Mesendoderm (in vitro differentiated cells): ENCODE measurements around the gene ECSIT.

ENCODE experiments used
- DNase-seq: peaks from one replicate; pipeline ENCODE4 v3.0.0; 2013
- H2AK5ac ChIP-seq: 2 replicates; pipeline ENCODE4 v1.6.1; 2013; ENCODE audit warnings: low read length, inconsistent platforms
- H2BK120ac ChIP-seq: 2 replicates; pipeline ENCODE4 v1.6.1; 2013; ENCODE audit warnings: low read depth, mild to moderate bottlenecking, low read length, moderate library complexity, mixed read lengths
- H2BK15ac ChIP-seq: replicated peaks from 2 replicates; pipeline ENCODE4 v1.6.1; 2013; ENCODE audit warnings: low read depth, mild to moderate bottlenecking, moderate library complexity
- H2BK5ac ChIP-seq: 2 replicates; pipeline ENCODE4 v1.6.1; 2013; ENCODE audit warnings: low read length, inconsistent platforms
- H3K18ac ChIP-seq: 2 replicates; pipeline ENCODE4 v1.6.1; 2013; ENCODE audit warnings: mild to moderate bottlenecking, low read length, mixed read lengths
- H3K23ac ChIP-seq: one replicate; pipeline ENCODE4 v1.6.1; 2013; ENCODE audit warnings: low read length
- H3K27ac ChIP-seq: 2 replicates; pipeline ENCODE4 v1.5.1; 2013; ENCODE audit warnings: low read depth, mild to moderate bottlenecking, inconsistent platforms, low read length, moderate library complexity
- H3K27me3 ChIP-seq: 2 replicates; pipeline ENCODE4 v1.6.1; 2013; ENCODE audit warnings: low read length, control low read depth, mild to moderate bottlenecking, inconsistent platforms; ENCODE audit not compliant: insufficient read depth, poor library complexity
- H3K36me3 ChIP-seq: 2 replicates; pipeline ENCODE4 v1.6.1; 2013; ENCODE audit warnings: low read length, inconsistent platforms; ENCODE audit not compliant: control insufficient read depth, insufficient read depth
- H3K4ac ChIP-seq: one replicate; pipeline ENCODE4 v1.6.1; 2013; ENCODE audit warnings: low read depth, mild to moderate bottlenecking, low read length, moderate library complexity
- H3K4me1 ChIP-seq: 2 replicates; pipeline ENCODE4 v1.6.1; 2013; ENCODE audit warnings: low read depth, low read length, inconsistent platforms; ENCODE audit not compliant: control insufficient read depth
- H3K4me2 ChIP-seq: 2 replicates; pipeline ENCODE4 v1.6.1; 2013; ENCODE audit warnings: low read length
- H3K4me3 ChIP-seq: 2 replicates; pipeline ENCODE4 v1.5.1; 2013; ENCODE audit warnings: mild to moderate bottlenecking, low read length
- H3K56ac ChIP-seq: one replicate; pipeline ENCODE4 v1.6.1; 2013; ENCODE audit warnings: low read length
- H3K79me1 ChIP-seq: 2 replicates; pipeline ENCODE4 v1.6.1; 2013; ENCODE audit warnings: low read length, inconsistent platforms
- H3K79me2 ChIP-seq: 2 replicates; pipeline ENCODE4 v1.6.1; 2013; ENCODE audit warnings: mild to moderate bottlenecking, low read length; ENCODE audit not compliant: control insufficient read depth, insufficient read depth
- H3K9ac ChIP-seq: 2 replicates; pipeline ENCODE4 v1.6.1; 2013; ENCODE audit warnings: low read length, inconsistent platforms
- H4K5ac ChIP-seq: one replicate; pipeline ENCODE4 v1.6.1; 2013; ENCODE audit warnings: low read length
- H4K8ac ChIP-seq: one replicate; pipeline ENCODE4 v1.6.1; 2013; ENCODE audit warnings: low read depth, mild to moderate bottlenecking, control low read depth, low read length, moderate library complexity
- WGBS: extraction: QIAGEN DNeasy Blood & Tissue Kit; methylation state at CpG from one replicate; pipeline ENCODE4 v1.1.7; 2013; ENCODE audit warnings: low lambda C conversion rate, missing lambda C conversion rate; ENCODE audit not compliant: insufficient coverage; ENCODE audit errors: extremely low coverage; 5-methylcytosine and 5-hydroxymethylcytosine counted together

The ECSIT gene

DNA sequence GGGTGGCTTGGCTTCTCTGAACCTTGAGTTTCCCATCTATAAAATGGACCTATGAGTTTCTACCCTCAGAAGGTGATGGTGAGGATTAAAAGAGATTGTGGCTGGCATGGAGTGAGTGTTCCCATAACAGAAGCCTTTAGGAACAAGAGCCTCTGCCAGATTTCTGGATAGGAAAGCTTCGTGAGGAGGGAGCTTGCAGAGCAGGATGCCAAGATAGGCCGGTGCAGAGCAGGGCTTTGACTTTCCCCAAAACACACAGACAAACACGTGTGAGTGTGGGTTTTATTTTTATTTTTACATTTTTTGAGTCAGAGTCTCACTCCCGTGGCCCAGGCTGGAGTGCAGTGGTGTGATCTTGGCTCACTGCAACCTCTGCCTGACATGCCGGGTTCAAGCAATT is 6.0 kb upstream of the ECSIT start:
- no peak overlapping the region for H4K8ac ChIP-seq
- peaks cover 5% of the 10 kb centered on the region for H3K4me1 ChIP-seq
- peaks cover 1% of the 10 kb centered on the region for H3K79me1 ChIP-seq
- H3K4ac ChIP-seq: no peak overlapping the region
- no peak overlapping the region for H2AK5ac ChIP-seq
- no peak for DNase-seq
- H4K5ac ChIP-seq: no peak overlapping the region
- H3K36me3 ChIP-seq: no peaks in the 10 kb centered on the region
- no peak overlapping the region for H3K56ac ChIP-seq
- H3K79me2 ChIP-seq: no peaks in the 10 kb centered on the region
- no peak overlapping the region for H3K23ac ChIP-seq
- no peak overlapping the region for H2BK5ac ChIP-seq
- no peak overlapping the region for H3K4me3 ChIP-seq
- no peak overlapping the region for H3K27ac ChIP-seq
- no CpG with 5 or more reads among the region's 5 CpGs for WGBS
- no peak overlapping the region for H3K4me2 ChIP-seq
- no peak overlapping the region for H2BK15ac ChIP-seq
- no peak overlapping the region for H3K18ac ChIP-seq
- no peaks in the 10 kb centered on the region for H3K27me3 ChIP-seq
- H2BK120ac ChIP-seq: no peak overlapping the region
- no peak overlapping the region for H3K9ac ChIP-seq

DNA sequence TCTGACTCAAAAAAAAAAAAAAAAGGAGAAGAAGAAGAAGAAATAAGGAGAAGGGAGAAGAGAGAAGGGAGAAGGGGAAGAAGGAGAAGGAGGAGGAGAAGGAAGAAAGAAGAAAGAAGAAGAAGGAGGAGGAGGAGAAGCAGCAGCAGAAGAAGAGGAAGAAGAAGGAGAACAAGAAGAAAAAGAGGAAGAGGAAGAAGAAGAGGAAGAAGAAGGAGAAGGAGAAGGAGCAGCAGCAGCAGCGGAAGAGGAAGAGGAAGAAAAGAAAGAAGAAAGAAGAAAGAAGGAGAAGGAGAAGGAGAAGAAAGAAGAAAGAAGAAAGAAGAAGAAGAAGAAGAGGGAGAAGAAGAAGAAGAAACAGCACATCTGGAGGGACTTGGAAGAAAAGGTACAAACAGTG is 5.6 kb upstream of the ECSIT start:
- Histone ChIP-seq H4K5ac (no peak overlapping the region), H3K36me3 (no peaks in the 10 kb centered on the region), H3K4me3 (no peak overlapping the region), H2BK15ac (no peak overlapping the region), H3K79me2 (no peaks in the 10 kb centered on the region), H3K56ac (no peak overlapping the region), H3K23ac (no peak overlapping the region), H3K9ac (no peak overlapping the region), H3K4ac (no peak overlapping the region), H2AK5ac (no peak overlapping the region), H3K18ac (no peak overlapping the region), H3K79me1 (peaks cover 1% of the 10 kb centered on the region), H4K8ac (no peak overlapping the region), H3K27ac (no peak overlapping the region), H3K27me3 (no peaks in the 10 kb centered on the region), H3K4me1 (peaks cover 5% of the 10 kb centered on the region), H3K4me2 (no peak overlapping the region), H2BK5ac (no peak overlapping the region), H2BK120ac (no peak overlapping the region)
- no CpG with 5 or more reads among the region's 1 CpG for WGBS
- DNase-seq: no peak

DNA sequence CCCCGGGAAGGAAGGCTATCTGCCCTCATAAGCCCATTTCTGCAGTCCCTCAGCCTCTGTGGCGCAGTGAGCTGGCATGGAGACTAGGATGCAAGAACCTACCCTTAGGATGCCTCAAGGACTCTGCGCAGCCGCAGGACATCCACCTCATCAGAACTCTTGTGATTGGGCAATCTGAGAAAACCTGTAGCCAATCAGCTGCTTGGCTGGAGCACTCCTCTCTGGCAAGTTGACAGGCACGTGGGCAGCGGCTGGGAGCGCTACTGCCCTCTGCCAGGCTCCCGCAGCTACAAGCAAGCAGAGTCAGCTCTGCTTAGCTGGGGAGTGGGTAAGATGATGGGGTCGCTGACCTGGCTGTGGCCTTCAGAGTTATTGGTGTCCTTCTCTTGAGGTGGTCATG is 1.5 kb upstream of the ECSIT start:
- Histone ChIP-seq H3K4me1 (no peaks in the 10 kb centered on the region), H3K4me3 (no peak overlapping the region), H3K56ac (no peak overlapping the region), H4K5ac (no peak overlapping the region), H2BK120ac (no peak overlapping the region), H2AK5ac (no peak overlapping the region), H3K79me1 (peaks cover 2% of the 10 kb centered on the region), H3K4ac (no peak overlapping the region), H2BK5ac (no peak overlapping the region), H3K9ac (no peak overlapping the region), H3K27me3 (no peaks in the 10 kb centered on the region), H3K27ac (no peak overlapping the region), H3K4me2 (no peak overlapping the region), H3K18ac (no peak overlapping the region), H4K8ac (no peak overlapping the region), H3K23ac (no peak overlapping the region), H2BK15ac (no peak overlapping the region), H3K36me3 (no peaks in the 10 kb centered on the region), H3K79me2 (no peaks in the 10 kb centered on the region)
- peak; percentile 97 for DNase-seq
- WGBS: no CpG with 5 or more reads among the region's 9 CpGs

DNA sequence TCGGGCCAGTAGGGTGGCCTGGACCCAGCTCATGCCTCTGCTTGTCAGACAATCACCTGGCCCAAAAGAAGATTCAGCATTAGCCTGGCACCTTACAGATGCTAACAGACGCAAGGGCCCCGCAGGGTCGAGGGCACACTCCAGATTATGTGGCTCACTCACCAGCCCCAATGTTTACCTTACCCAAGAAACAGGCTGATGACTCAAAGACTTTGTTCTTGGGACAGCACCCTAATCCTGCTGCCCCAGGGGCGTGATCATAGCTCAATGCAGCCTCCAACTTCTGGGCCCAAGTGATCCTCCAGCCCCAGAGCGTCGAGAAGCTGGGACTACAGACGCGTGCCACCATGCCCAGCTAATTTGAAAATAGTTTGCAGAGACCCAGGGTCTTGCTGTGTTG is 9.8 kb downstream of the ECSIT start:
- Histone ChIP-seq H2BK15ac (no peak overlapping the region), H3K56ac (no peak overlapping the region), H3K27me3 (no peaks in the 10 kb centered on the region), H3K4me2 (no peak overlapping the region), H3K79me2 (no peaks in the 10 kb centered on the region), H2AK5ac (no peak overlapping the region), H3K9ac (no peak overlapping the region), H4K8ac (no peak overlapping the region), H3K27ac (no peak overlapping the region), H3K79me1 (no peaks in the 10 kb centered on the region), H2BK120ac (no peak overlapping the region), H3K23ac (no peak overlapping the region), H3K36me3 (no peaks in the 10 kb centered on the region), H3K18ac (no peak overlapping the region), H3K4me3 (no peak overlapping the region), H4K5ac (no peak overlapping the region), H3K4me1 (no peaks in the 10 kb centered on the region), H3K4ac (no peak overlapping the region), H2BK5ac (no peak overlapping the region)
- no peak for DNase-seq
- WGBS: no CpG with 5 or more reads among the region's 9 CpGs

DNA sequence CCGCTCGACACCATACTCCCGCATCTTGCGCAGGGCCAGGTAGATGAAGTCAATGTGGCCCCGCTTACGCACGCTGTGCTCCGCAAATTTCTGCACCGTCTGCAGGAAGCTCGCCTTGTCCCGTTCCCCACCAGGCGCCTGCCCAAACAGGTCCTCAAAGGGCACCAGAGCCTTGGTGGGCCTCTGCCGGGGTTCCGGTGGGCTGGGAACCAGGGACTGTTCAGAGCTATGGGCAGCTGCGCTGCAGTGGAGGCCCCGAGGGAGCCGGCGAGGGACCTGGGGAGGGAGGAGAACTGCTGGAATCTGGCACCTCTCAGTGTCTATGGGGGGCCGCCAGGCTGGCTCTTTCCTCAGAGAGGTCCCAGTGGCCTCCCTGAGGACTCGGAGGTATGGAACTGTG is 15.0 kb downstream of the ECSIT start:
- WGBS: no CpG with 5 or more reads among the region's 20 CpGs

DNA sequence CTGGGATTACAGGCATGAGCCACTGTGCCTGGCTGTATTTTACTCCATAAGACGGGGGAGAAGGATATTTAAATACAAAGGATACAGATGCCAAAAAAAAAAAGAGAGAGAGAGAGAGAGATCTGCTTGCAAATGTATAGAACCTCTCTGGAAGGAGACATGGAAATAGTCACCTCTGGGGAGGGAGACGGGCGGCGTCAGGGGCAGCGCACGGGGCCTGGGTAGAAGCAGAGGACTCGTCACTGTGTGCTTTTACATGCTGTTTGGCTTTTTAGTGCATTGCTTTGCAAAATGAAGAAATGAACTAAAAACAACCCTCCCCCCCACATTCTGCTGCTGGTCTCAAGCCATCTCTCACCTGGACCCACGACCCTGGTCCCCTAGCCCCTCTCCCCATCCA is 18.5 kb downstream of the ECSIT start:
- no peak overlapping the region for H2BK15ac ChIP-seq
- no peak overlapping the region for H3K4me3 ChIP-seq
- H3K36me3 ChIP-seq: no peaks in the 10 kb centered on the region
- DNase-seq: no peak
- H3K4me1 ChIP-seq: no peaks in the 10 kb centered on the region
- no peak overlapping the region for H4K8ac ChIP-seq
- no peaks in the 10 kb centered on the region for H3K79me1 ChIP-seq
- H4K5ac ChIP-seq: no peak overlapping the region
- H3K27ac ChIP-seq: no peak overlapping the region
- H3K79me2 ChIP-seq: no peaks in the 10 kb centered on the region
- H3K56ac ChIP-seq: no peak overlapping the region
- no peak overlapping the region for H2BK5ac ChIP-seq
- H3K9ac ChIP-seq: no peak overlapping the region
- H3K4ac ChIP-seq: no peak overlapping the region
- no CpG with 5 or more reads among the region's 8 CpGs for WGBS
- no peak overlapping the region for H2AK5ac ChIP-seq
- no peaks in the 10 kb centered on the region for H3K27me3 ChIP-seq
- no peak overlapping the region for H2BK120ac ChIP-seq
- H3K4me2 ChIP-seq: no peak overlapping the region
- no peak overlapping the region for H3K23ac ChIP-seq
- H3K18ac ChIP-seq: no peak overlapping the region

More for the DNA sequence above, 15.0 kb downstream of the ECSIT start:
- H2AK5ac ChIP-seq: no peak overlapping the region
- H2BK5ac ChIP-seq: no peak overlapping the region
- H4K8ac ChIP-seq: no peak overlapping the region
- H3K27me3 ChIP-seq: no peaks in the 10 kb centered on the region
- no peak overlapping the region for H4K5ac ChIP-seq
- no peaks in the 10 kb centered on the region for H3K4me1 ChIP-seq
- H3K79me1 ChIP-seq: no peaks in the 10 kb centered on the region
- no peak overlapping the region for H3K18ac ChIP-seq
- no peak overlapping the region for H3K56ac ChIP-seq
- H3K4me2 ChIP-seq: no peak overlapping the region
- no peak overlapping the region for H2BK15ac ChIP-seq
- no peaks in the 10 kb centered on the region for H3K36me3 ChIP-seq
- H3K79me2 ChIP-seq: no peaks in the 10 kb centered on the region
- H3K4ac ChIP-seq: no peak overlapping the region
- no peak overlapping the region for H3K9ac ChIP-seq
- no peak overlapping the region for H3K23ac ChIP-seq
- no peak overlapping the region for H3K4me3 ChIP-seq
- DNase-seq: no peak
- no peak overlapping the region for H2BK120ac ChIP-seq
- H3K27ac ChIP-seq: no peak overlapping the region
